CD4-positive, alpha-beta T cell treated with Interleukin-4 for 4 hours (primary cell): ENCODE results near the gene LGALS4.
"Not testable (repeated sequence)": the region's sequence is repeated elsewhere in the genome, so short reads cannot be mapped to it uniquely, and the experiment has no call there.

Source experiments
- DNase-seq: peaks from one replicate; pipeline ENCODE4 v3.0.0-alpha.2; 2020

LGALS4 gene

GRCh38 chr19:38817081-38817480, 4.3 kb upstream of the LGALS4 start:
- DNase-seq = no peak

- no peak for DNase-seq
These were observed 3.5 kb upstream of the LGALS4 start for GRCh38 chr19:38816131-38816750.

GRCh38 chr19:38815059-38816001, 2.6 kb upstream of the LGALS4 start:
- DNase-seq = no peak

- DNase-seq = not testable (repeated sequence)
These were observed 1.2 kb upstream of the LGALS4 start for GRCh38 chr19:38813932-38814331.

GRCh38 chr19:38813323-38813722, 578 bp upstream of the LGALS4 start:
- DNase-seq = no peak

- no peak for DNase-seq
These were observed 520 bp downstream of the LGALS4 start for GRCh38 chr19:38812009-38812840.

GRCh38 chr19:38809592-38810252, 3.0 kb downstream of the LGALS4 start:
- no peak for DNase-seq

GRCh38 chr19:38808741-38809140, 4.0 kb downstream of the LGALS4 start:
- DNase-seq = no peak

- not testable (repeated sequence) for DNase-seq
These were observed 5.2 kb downstream of the LGALS4 start for GRCh38 chr19:38807374-38808098.

- DNase-seq = no peak
These were observed 6.4 kb downstream of the LGALS4 start for GRCh38 chr19:38806371-38806770.

- DNase-seq = no peak
These were observed 7.6 kb downstream of the LGALS4 start for GRCh38 chr19:38805180-38805579.

GRCh38 chr19:38803543-38803942, 9.2 kb downstream of the LGALS4 start:
- DNase-seq = no peak

- DNase-seq = no peak
These were observed 11.2 kb downstream of the LGALS4 start for GRCh38 chr19:38801359-38802095.

GRCh38 chr19:38800577-38801347, 12.0 kb downstream of the LGALS4 start:
- no peak for DNase-seq

- DNase-seq = no peak
These were observed 13.6 kb downstream of the LGALS4 start for GRCh38 chr19:38799104-38799503.

GRCh38 chr19:38797781-38798180, 15.0 kb downstream of the LGALS4 start:
- not testable (repeated sequence) for DNase-seq

GRCh38 chr19:38796154-38796553, 16.6 kb downstream of the LGALS4 start:
- DNase-seq = no peak

- no peak for DNase-seq
These were observed 17.2 kb downstream of the LGALS4 start for GRCh38 chr19:38795549-38795948.

- DNase-seq = no peak
These were observed 19.1 kb downstream of the LGALS4 start for GRCh38 chr19:38793671-38794070.

- no peak for DNase-seq
These were observed 19.6 kb downstream of the LGALS4 start for GRCh38 chr19:38793177-38793576.
